Activated naive CD4-positive, alpha-beta T cell treated with anti-CD3 and anti-CD28 coated beads, Interleukin-2, amount 10 ng/mL, durations not matched to agents 7 days and 5 days (primary cell): ENCODE results near the gene CLK4.

Experiments used
- CTCF ChIA-PET: fragments of 350-600 bp; sonication (Branson Sonifier 250); formaldehyde crosslinking; loops from one replicate; lab custom pipeline; 2021; ENCODE audit warnings: antibody characterized with exemption; lab: Charles Lee
- DNase-seq: peaks from one replicate; pipeline ENCODE4 v3.0.0-alpha.2; 2020
- H3K27ac Mint-ChIP-seq: one replicate; pipeline ENCODE4 v1.8.0; 2021; ENCODE audit warnings: mild to moderate bottlenecking, moderate library complexity, mixed read lengths
- H3K27me3 Mint-ChIP-seq: one replicate; pipeline ENCODE4 v1.8.0; 2021; ENCODE audit warnings: mild to moderate bottlenecking, mixed read lengths
- H3K36me3 Mint-ChIP-seq: one replicate; pipeline ENCODE4 v1.8.0; 2021; ENCODE audit warnings: mixed read lengths
- H3K4me1 Mint-ChIP-seq: one replicate; pipeline ENCODE4 v1.8.0; 2021; ENCODE audit warnings: mixed read lengths
- H3K4me3 Mint-ChIP-seq: one replicate; pipeline ENCODE4 v1.8.0; 2021; ENCODE audit warnings: mild to moderate bottlenecking, moderate library complexity, mixed read lengths
- H3K9me3 Mint-ChIP-seq: one replicate; pipeline ENCODE4 v1.8.0; 2021; ENCODE audit warnings: mixed read lengths

CLK4 gene

GRCh38 chr5:178563621-178564020, 63.2 kb downstream of the CLK4 start:
- H3K4me3 Mint-ChIP-seq, result no peak overlapping the region
- peaks cover 38% of the 10 kb centered on the region for H3K27me3 Mint-ChIP-seq
- DNase-seq, result no peak
- no peak overlapping the region for H3K27ac Mint-ChIP-seq
- CTCF ChIA-PET, result no interaction called here
- no peaks in the 10 kb centered on the region for H3K36me3 Mint-ChIP-seq
- H3K9me3 Mint-ChIP-seq, result peaks cover 1% of the 10 kb centered on the region
- H3K4me1 Mint-ChIP-seq, result no peaks in the 10 kb centered on the region

GRCh38 chr5:178561746-178562264, 65.0 kb downstream of the CLK4 start:
- H3K27ac Mint-ChIP-seq, result no peak overlapping the region
- CTCF ChIA-PET, result no interaction called here
- H3K9me3 Mint-ChIP-seq, result peaks cover 1% of the 10 kb centered on the region

GRCh38 chr5:178560911-178561310, 65.9 kb downstream of the CLK4 start:
- H3K4me3 Mint-ChIP-seq, result no peak overlapping the region

More at GRCh38 chr5:178561746-178562264, 65.0 kb downstream of the CLK4 start:
- Mint-ChIP-seq H3K4me3 (no peak overlapping the region), H3K36me3 (no peaks in the 10 kb centered on the region), H3K4me1 (no peaks in the 10 kb centered on the region), H3K27me3 (peaks cover 33% of the 10 kb centered on the region)
- no peak for DNase-seq

GRCh38 chr5:178557416-178557815, 69.4 kb downstream of the CLK4 start:
- H3K27ac Mint-ChIP-seq, result no peak overlapping the region
- peaks cover 26% of the 10 kb centered on the region for H3K27me3 Mint-ChIP-seq
- no peaks in the 10 kb centered on the region for H3K4me1 Mint-ChIP-seq
- H3K36me3 Mint-ChIP-seq, result no peaks in the 10 kb centered on the region
- CTCF ChIA-PET, result interaction anchor here (0.6 kb wide), 1 partner anchor 586 kb away, joined by 3 read pairs; no protein-coding TSS in a partner anchor
- peaks cover 1% of the 10 kb centered on the region for H3K9me3 Mint-ChIP-seq
- no peak overlapping the region for H3K4me3 Mint-ChIP-seq
- DNase-seq, result no peak

More at GRCh38 chr5:178560911-178561310, 65.9 kb downstream of the CLK4 start:
- no peaks in the 10 kb centered on the region for H3K36me3 Mint-ChIP-seq
- no peak overlapping the region for H3K27ac Mint-ChIP-seq
- H3K9me3 Mint-ChIP-seq, result peaks cover 1% of the 10 kb centered on the region
- CTCF ChIA-PET, result no interaction called here
- no peak for DNase-seq
- peaks cover 33% of the 10 kb centered on the region for H3K27me3 Mint-ChIP-seq
- H3K4me1 Mint-ChIP-seq, result no peaks in the 10 kb centered on the region

GRCh38 chr5:178555771-178556211, 71.1 kb downstream of the CLK4 start:
- Mint-ChIP-seq H3K4me3 (no peak overlapping the region), H3K27me3 (peaks cover 22% of the 10 kb centered on the region), H3K27ac (no peak overlapping the region), H3K9me3 (no peaks in the 10 kb centered on the region), H3K4me1 (no peaks in the 10 kb centered on the region), H3K36me3 (no peaks in the 10 kb centered on the region)
- no peak for DNase-seq
- CTCF ChIA-PET, result no interaction called here

- no peak for DNase-seq
- H3K27ac Mint-ChIP-seq, result no peak overlapping the region
- CTCF ChIA-PET, result no interaction called here
- no peaks in the 10 kb centered on the region for H3K36me3 Mint-ChIP-seq
- H3K4me1 Mint-ChIP-seq, result no peaks in the 10 kb centered on the region
- no peak overlapping the region for H3K4me3 Mint-ChIP-seq
- peaks cover 14% of the 10 kb centered on the region for H3K27me3 Mint-ChIP-seq
- H3K9me3 Mint-ChIP-seq, result no peaks in the 10 kb centered on the region
These were observed 71.8 kb downstream of the CLK4 start for GRCh38 chr5:178555005-178555404.

- DNase-seq, result no peak
- CTCF ChIA-PET, result no interaction called here
- no peaks in the 10 kb centered on the region for H3K9me3 Mint-ChIP-seq
- no peaks in the 10 kb centered on the region for H3K36me3 Mint-ChIP-seq
- no peaks in the 10 kb centered on the region for H3K4me1 Mint-ChIP-seq
- no peak overlapping the region for H3K27ac Mint-ChIP-seq
- no peak overlapping the region for H3K4me3 Mint-ChIP-seq
- H3K27me3 Mint-ChIP-seq, result peaks cover 7% of the 10 kb centered on the region
These were observed 72.5 kb downstream of the CLK4 start for GRCh38 chr5:178554311-178554710.

GRCh38 chr5:178553517-178553916, 73.3 kb downstream of the CLK4 start:
- CTCF ChIA-PET, result no interaction called here
- H3K4me1 Mint-ChIP-seq, result no peaks in the 10 kb centered on the region
- no peaks in the 10 kb centered on the region for H3K9me3 Mint-ChIP-seq

More at GRCh38 chr5:178553517-178553916, 73.3 kb downstream of the CLK4 start:
- H3K27me3 Mint-ChIP-seq, result peaks cover 4% of the 10 kb centered on the region
- no peak for DNase-seq
- no peak overlapping the region for H3K4me3 Mint-ChIP-seq
- H3K27ac Mint-ChIP-seq, result no peak overlapping the region
- no peaks in the 10 kb centered on the region for H3K36me3 Mint-ChIP-seq
